ENCODE results near the gene NFATC1.

DNA sequence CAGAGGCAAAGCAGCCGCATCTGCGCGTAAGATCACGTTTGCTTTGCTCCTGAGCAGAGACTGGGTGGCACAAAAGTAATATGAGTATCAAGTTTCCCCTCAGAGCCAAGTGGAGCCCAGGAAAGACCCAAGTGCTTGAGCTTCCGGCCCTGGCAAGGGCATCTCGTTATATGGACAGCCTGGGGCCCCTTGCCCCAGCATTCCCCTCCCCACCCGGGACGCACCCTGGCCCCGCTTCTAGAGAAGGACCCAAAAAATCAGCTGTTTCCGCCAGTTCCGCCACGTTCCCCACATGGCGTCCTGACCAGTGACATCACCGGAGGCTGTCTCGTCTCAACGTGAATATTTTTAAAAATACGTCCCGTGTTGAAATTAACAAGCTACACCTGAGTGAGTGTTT lies 135.1 kb downstream of the NFATC1 start:
- TF ChIP-seq, protein P1, sequence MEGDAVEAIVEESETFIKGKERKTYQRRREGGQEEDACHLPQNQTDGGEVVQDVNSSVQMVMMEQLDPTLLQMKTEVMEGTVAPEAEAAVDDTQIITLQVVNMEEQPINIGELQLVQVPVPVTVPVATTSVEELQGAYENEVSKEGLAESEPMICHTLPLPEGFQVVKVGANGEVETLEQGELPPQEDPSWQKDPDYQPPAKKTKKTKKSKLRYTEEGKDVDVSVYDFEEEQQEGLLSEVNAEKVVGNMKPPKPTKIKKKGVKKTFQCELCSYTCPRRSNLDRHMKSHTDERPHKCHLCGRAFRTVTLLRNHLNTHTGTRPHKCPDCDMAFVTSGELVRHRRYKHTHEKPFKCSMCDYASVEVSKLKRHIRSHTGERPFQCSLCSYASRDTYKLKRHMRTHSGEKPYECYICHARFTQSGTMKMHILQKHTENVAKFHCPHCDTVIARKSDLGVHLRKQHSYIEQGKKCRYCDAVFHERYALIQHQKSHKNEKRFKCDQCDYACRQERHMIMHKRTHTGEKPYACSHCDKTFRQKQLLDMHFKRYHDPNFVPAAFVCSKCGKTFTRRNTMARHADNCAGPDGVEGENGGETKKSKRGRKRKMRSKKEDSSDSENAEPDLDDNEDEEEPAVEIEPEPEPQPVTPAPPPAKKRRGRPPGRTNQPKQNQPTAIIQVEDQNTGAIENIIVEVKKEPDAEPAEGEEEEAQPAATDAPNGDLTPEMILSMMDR (IDR thresholded peaks at IDR 0.05) = no peak
- TF ChIP-seq POLR2A (IDR thresholded peaks at IDR 0.05) = no peak
